ENCODE data around the gene HID1.

The HID1 gene

DNA sequence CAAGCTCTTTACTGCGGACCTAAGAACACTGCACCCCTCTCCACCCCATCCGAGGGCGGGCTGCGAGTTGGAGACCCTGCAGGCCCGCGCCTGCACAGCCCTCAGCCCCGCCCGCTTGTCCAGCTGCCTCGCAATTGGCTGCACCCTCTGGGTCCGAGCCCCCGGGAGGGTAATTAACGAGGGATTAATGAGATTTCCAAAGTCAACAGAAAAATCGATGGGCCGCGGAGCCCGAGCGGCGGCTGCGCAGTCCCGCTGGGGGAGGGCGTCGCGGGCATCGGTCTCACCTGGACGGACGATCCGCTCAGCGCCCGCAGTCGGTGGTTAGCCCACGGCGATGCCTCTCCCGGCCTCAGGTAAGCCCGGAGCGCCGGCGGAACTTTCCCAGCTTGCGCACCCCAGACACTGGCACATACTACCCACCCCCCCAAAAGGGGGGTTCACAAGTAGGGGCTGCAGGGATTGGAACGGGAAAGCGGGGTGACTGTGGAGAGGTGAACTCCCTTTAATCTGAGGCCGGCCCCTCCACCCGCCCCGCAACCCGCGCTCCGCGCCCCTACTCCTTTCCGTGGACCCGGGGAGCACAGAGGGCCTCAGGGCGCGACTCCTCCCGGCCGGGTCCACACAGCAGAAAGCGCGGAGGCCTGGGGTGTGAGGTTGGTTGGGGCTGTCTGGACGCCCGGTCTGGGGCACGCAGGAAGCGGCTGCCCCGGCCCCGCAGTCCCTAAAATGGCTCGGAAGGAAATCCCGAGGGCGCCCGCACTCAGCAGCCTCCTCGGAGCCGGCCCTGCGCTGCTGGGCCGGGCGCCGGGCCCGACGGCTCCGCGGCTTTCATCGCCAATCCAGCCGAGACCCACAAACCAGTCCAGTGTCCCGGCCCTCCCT lies 36.7 kb downstream of the HID1 start, which contains the start of gene OTOP3:
Gene OTOP3, plus strand, starts transcription at position 314 of the 885 bp plus-strand sequence. Its CDS starts 24 bp downstream, at position 338.
- Histone ChIP-seq H3K4me1 (ENCODE audit: control insufficient read depth, insufficient read depth, low read length) (no peaks in the 10 kb centered on the region), H3K36me3 (ENCODE audit: control insufficient read depth, insufficient read depth, low read length) (no peaks in the 10 kb centered on the region), H3K27ac (ENCODE audit: low read length) (no peak within 1 kb of the TSS), H3K4me3 (ENCODE audit: low read length) (peak within 1 kb of the TSS; percentile 23; the same call in 1 of the 2 replicates), H3K9me3 (ENCODE audit: control insufficient read depth, insufficient read depth, low read length) (no peaks in the 10 kb centered on the region), H3K27me3 (ENCODE audit: control insufficient read depth, insufficient read depth, low read length) (peaks cover 28% of the 10 kb centered on the region)
- WGBS (ENCODE audit: insufficient coverage, insufficient read length): no CpG with 5 or more reads among the region's 78 CpGs
- DNase-seq (ENCODE audit: low read depth, low spot score): no peak

DNA sequence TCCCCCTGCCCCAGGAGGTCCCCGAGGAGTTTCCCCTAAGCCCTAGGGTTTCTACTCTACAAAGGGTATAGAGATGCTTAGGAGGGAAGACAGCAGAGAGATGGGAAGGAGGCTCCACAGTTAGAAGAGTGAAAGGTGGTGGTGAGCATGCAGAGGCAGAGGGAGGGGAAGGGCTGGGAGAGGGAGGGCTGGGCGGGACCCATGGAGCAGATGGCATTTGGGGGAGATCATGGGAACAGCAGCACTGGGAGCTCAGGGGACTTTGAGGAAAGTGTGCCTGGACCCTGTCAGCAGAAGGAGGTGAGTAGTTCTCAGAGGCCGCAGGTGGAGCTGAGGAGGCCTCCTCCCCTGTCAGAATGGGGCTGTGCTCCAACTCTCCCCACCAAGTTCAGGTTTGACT lies 37.5 kb downstream of the HID1 start:
- H3K36me3 ChIP-seq (ENCODE audit: control insufficient read depth, insufficient read depth, low read length): no peaks in the 10 kb centered on the region
- no peak overlapping the region for H3K4me3 ChIP-seq (ENCODE audit: low read length)
- H3K27me3 ChIP-seq (ENCODE audit: control insufficient read depth, insufficient read depth, low read length): peaks cover 28% of the 10 kb centered on the region
- no peaks in the 10 kb centered on the region for H3K4me1 ChIP-seq (ENCODE audit: control insufficient read depth, insufficient read depth, low read length)
- H3K27ac ChIP-seq (ENCODE audit: low read length): no peak overlapping the region
- no peak for DNase-seq (ENCODE audit: low read depth, low spot score)
- H3K9me3 ChIP-seq (ENCODE audit: control insufficient read depth, insufficient read depth, low read length): no peaks in the 10 kb centered on the region
- no CpG with 5 or more reads among the region's 3 CpGs for WGBS (ENCODE audit: insufficient coverage, insufficient read length)

DNA sequence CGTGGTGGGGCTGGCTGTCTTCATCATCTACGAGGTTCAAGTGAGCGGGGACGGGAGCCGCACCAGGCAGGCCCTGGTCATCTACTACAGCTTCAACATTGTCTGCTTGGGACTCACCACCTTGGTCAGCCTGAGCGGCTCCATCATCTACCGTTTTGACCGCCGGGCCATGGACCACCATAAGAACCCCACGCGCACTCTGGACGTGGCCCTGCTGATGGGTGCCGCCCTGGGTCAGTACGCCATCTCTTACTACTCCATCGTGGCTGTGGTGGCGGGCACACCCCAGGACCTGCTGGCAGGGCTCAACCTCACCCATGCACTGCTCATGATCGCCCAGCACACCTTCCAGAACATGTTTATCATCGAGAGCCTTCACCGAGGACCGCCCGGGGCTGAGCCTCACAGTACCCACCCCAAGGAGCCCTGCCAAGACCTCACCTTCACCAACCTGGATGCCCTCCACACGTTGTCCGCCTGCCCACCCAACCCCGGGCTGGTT lies 42.0 kb downstream of the HID1 start:
- H3K27ac ChIP-seq (ENCODE audit: low read length): no peak overlapping the region
- H3K9me3 ChIP-seq (ENCODE audit: control insufficient read depth, insufficient read depth, low read length): no peaks in the 10 kb centered on the region
- H3K4me1 ChIP-seq (ENCODE audit: control insufficient read depth, insufficient read depth, low read length): no peaks in the 10 kb centered on the region
- H3K4me3 ChIP-seq (ENCODE audit: low read length): no peak overlapping the region
- H3K27me3 ChIP-seq (ENCODE audit: control insufficient read depth, insufficient read depth, low read length): peaks cover 21% of the 10 kb centered on the region
- no CpG with 5 or more reads among the region's 24 CpGs for WGBS (ENCODE audit: insufficient coverage, insufficient read length)
- H3K36me3 ChIP-seq (ENCODE audit: control insufficient read depth, insufficient read depth, low read length): no peaks in the 10 kb centered on the region
- no peak for DNase-seq (ENCODE audit: low read depth, low spot score)

DNA sequence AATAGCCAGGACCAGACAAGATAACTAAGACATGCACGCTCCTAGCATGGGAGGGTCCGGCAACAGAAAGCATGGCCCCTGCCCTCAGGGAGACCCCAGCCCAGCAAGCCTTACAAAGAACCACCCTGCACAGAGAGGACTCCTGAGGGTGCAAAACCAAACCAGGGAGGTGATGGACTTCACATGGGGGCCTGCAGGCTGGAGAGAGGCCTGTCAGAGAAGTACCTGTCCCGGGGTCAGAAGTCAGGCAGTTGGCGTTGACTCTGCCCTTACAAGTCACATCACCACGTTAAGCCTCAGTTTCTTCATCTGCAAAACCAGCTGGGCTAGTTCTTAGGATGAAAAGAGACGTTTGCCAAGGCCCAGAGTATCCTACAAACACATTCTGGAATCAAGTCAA lies 43.8 kb downstream of the HID1 start:
- H3K27me3 ChIP-seq (ENCODE audit: control insufficient read depth, insufficient read depth, low read length): peaks cover 29% of the 10 kb centered on the region
- no CpG with 5 or more reads among the region's 6 CpGs for WGBS (ENCODE audit: insufficient coverage, insufficient read length)
- peaks cover 2% of the 10 kb centered on the region; the same call in 1 of the 2 replicates for H3K4me1 ChIP-seq (ENCODE audit: control insufficient read depth, insufficient read depth, low read length)
- no peak overlapping the region for H3K4me3 ChIP-seq (ENCODE audit: low read length)
- no peaks in the 10 kb centered on the region; the same call in 1 of the 2 replicates for H3K36me3 ChIP-seq (ENCODE audit: control insufficient read depth, insufficient read depth, low read length)
- H3K27ac ChIP-seq (ENCODE audit: low read length): no peak overlapping the region
- no peak for DNase-seq (ENCODE audit: low read depth, low spot score)
- H3K9me3 ChIP-seq (ENCODE audit: control insufficient read depth, insufficient read depth, low read length): no peaks in the 10 kb centered on the region

DNA sequence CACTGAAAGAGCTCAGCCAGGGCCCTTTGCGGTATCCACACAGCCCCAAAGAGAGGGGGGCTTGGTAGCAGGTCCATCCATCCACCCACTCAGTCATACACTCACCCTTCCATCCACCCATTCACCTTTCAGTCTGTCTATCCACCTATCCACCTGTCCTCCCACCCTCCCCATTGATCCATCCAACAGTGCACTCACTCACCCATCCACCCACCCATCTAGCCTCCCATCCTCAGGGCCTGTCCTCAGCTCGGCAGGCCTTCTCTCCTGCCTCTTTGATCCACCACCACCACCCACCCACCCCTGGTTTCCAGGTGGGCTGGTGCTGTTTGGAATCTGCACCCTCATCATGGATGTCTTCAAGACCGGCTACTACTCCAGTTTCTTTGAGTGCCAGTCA lies 47.3 kb downstream of the HID1 start:
- Histone ChIP-seq H3K27me3 (ENCODE audit: control insufficient read depth, insufficient read depth, low read length) (peaks cover 40% of the 10 kb centered on the region), H3K4me3 (ENCODE audit: low read length) (no peak overlapping the region), H3K36me3 (ENCODE audit: control insufficient read depth, insufficient read depth, low read length) (no peaks in the 10 kb centered on the region; the same call in 1 of the 2 replicates), H3K27ac (ENCODE audit: low read length) (no peak overlapping the region), H3K9me3 (ENCODE audit: control insufficient read depth, insufficient read depth, low read length) (no peaks in the 10 kb centered on the region), H3K4me1 (ENCODE audit: control insufficient read depth, insufficient read depth, low read length) (peaks cover 10% of the 10 kb centered on the region)
- no CpG with 5 or more reads among the region's 3 CpGs for WGBS (ENCODE audit: insufficient coverage, insufficient read length)
- no peak for DNase-seq (ENCODE audit: low read depth, low spot score)

DNA sequence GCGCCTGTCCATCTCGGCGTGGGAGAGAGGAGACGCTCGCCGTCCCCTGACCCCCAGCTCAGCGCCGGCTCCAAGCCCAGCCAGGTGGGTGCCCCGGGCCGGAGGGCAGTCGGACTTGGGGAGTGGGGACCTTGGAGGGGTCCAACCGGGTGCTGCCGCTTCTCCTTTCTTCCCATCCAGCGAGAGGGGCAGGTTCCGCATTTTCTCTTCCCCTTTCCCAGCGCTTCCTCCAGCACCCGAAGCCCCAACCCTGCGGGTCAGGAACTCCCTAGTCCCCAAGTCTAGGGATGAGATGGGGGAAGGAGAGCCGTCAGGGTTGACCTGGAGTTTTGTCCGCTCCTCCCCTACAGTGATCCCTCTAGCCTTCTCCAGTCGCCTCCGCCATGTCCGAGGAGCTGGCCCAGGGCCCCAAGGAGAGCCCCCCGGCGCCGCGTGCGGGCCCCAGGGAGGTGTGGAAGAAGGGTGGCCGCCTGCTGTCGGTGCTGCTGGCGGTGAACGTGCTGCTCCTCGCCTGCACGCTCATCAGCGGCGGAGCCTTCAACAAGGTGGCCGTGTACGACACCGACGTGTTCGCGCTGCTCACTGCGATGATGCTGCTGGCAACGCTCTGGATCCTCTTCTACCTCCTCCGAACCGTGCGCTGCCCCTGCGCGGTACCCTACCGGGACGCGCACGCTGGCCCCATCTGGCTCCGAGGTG lies 48.2 kb downstream of the HID1 start, which contains the start of gene OTOP2:
Gene OTOP2, plus strand, starts transcription at position 24 of the 699 bp plus-strand sequence. Its CDS starts 360 bp downstream, at position 384.
- H3K27ac ChIP-seq (ENCODE audit: low read length): no peak within 1 kb of the TSS
- peak within 1 kb of the TSS; percentile 30; the same call in 1 of the 2 replicates for H3K4me3 ChIP-seq (ENCODE audit: low read length)
- no peaks in the 10 kb centered on the region for H3K9me3 ChIP-seq (ENCODE audit: control insufficient read depth, insufficient read depth, low read length)
- DNase-seq (ENCODE audit: low read depth, low spot score): no peak
- H3K4me1 ChIP-seq (ENCODE audit: control insufficient read depth, insufficient read depth, low read length): peaks cover 10% of the 10 kb centered on the region
- H3K27me3 ChIP-seq (ENCODE audit: control insufficient read depth, insufficient read depth, low read length): peaks cover 40% of the 10 kb centered on the region
- H3K36me3 ChIP-seq (ENCODE audit: control insufficient read depth, insufficient read depth, low read length): no peaks in the 10 kb centered on the region; the same call in 1 of the 2 replicates
- no CpG with 5 or more reads among the region's 54 CpGs for WGBS (ENCODE audit: insufficient coverage, insufficient read length)

DNA sequence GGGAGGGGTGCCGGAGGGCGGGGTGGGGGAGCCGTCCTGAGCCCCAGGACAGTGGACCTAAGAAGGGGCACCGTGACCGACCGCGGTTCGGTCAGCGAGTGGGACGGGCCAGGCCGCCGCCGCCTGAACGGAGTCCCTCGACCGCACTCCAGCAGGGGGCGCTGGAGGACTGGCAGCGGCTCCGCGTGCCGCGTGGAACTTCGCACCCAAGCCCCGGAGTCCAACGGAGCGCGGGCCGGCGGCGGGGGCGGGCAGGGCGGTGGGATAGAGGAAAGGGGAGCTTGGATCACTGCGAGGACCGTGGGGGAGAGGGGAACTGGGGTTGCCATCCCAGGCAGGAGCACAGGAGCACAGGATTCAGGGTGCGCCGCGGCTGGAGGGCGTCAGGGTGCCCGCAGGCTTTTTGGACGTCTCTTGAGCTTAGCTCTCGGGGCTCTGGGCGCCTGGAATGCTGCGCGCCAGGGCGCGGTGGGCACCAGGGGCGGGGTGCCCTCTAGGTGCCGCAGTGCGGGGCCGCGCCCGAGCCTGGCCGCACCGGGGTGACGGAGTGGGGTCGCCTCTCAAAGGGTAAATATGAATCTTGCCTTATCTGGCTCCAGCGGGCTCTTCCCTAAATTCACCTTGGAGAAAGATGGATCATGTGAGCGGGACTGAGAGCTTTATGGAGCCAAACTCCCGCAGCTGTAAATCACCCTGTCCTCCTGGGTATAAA lies 48.9 kb downstream of the HID1 start:
- Histone ChIP-seq H3K27ac (ENCODE audit: low read length) (no peak overlapping the region), H3K4me1 (ENCODE audit: control insufficient read depth, insufficient read depth, low read length) (peaks cover 10% of the 10 kb centered on the region), H3K9me3 (ENCODE audit: control insufficient read depth, insufficient read depth, low read length) (no peaks in the 10 kb centered on the region), H3K27me3 (ENCODE audit: control insufficient read depth, insufficient read depth, low read length) (peaks cover 40% of the 10 kb centered on the region), H3K4me3 (ENCODE audit: low read length) (peak overlapping the region; percentile 30; the same call in 1 of the 2 replicates), H3K36me3 (ENCODE audit: control insufficient read depth, insufficient read depth, low read length) (no peaks in the 10 kb centered on the region; the same call in 1 of the 2 replicates)
- WGBS (ENCODE audit: insufficient coverage, insufficient read length): no CpG with 5 or more reads among the region's 59 CpGs
- DNase-seq (ENCODE audit: low read depth, low spot score): no peak

DNA sequence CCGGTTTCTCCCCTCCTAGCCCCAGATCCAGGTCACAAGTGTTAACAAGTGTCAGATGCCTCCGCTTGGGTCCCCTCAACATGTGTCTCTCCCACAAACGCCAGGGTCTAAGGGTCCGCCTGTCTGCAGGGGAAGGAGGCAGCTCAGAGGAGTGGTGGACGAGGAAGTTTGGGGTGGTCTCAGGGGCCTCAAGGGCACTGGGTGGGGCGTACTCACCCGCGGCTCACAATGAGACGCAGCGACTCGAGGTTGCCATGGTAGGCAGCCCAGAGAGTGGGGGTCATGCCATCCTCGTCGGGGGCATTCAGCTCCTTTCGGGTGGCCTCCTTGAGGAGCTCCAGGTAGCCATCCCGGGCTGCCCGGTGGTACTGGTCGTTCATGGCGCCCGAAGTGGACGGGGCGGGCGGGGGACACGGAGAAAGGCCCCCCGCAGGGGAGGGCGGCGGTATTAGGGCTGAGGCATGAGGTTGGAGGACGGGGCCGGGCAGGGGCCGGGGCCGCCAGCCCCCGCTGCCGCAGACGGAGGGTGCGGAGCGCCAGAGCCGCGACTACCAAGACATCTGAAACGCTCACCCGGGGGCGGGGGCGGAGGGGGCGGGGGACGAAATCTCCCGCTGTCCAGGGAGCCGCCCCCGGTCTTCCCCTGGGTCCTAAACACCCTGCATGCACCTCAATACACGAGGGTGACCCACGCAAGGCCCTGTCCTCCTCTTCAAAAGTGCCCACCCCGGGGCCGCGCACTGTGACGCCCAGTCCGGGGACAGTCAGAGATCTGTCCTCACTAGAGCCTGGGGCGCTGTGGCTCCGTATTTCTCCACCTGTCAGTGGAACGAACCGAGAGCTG lies 49.6 kb downstream of the HID1 start, which contains the start of gene USH1G:
Gene USH1G, minus strand, starts transcription at position 562 of the 844 bp plus-strand sequence. Its CDS starts 182 bp downstream, at position 380.
- DNase-seq (ENCODE audit: low read depth, low spot score): no peak
- H3K36me3 ChIP-seq (ENCODE audit: control insufficient read depth, insufficient read depth, low read length): no peaks in the 10 kb centered on the region; the same call in 1 of the 2 replicates
- peaks cover 40% of the 10 kb centered on the region for H3K27me3 ChIP-seq (ENCODE audit: control insufficient read depth, insufficient read depth, low read length)
- no peaks in the 10 kb centered on the region for H3K9me3 ChIP-seq (ENCODE audit: control insufficient read depth, insufficient read depth, low read length)
- H3K4me3 ChIP-seq (ENCODE audit: low read length): peak within 1 kb of the TSS; percentile 34; the same call in 1 of the 2 replicates
- peaks cover 10% of the 10 kb centered on the region for H3K4me1 ChIP-seq (ENCODE audit: control insufficient read depth, insufficient read depth, low read length)
- H3K27ac ChIP-seq (ENCODE audit: low read length): no peak within 1 kb of the TSS
- no CpG with 5 or more reads among the region's 57 CpGs for WGBS (ENCODE audit: insufficient coverage, insufficient read length)

DNA sequence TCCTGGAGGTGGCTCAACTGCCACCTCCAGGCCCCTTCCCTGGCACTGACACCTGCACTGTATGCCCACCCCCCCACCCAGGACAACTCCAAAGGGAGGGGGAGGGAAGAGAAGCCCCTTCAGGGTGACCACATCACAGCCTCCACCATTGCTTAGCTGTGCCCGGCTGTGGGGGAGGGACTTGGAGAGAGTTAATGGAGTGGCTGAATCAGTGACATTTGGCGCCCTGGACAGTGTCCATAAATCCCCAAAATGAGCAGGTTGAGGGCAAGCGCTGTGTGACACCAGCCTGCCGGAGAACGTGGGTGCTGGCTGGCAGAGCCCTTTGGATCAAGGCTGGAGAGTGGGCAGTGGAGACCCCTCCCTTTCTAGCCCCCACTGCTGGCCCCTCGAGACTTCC lies 50.4 kb downstream of the HID1 start:
- H3K36me3 ChIP-seq (ENCODE audit: control insufficient read depth, insufficient read depth, low read length): no peaks in the 10 kb centered on the region; the same call in 1 of the 2 replicates
- no CpG with 5 or more reads among the region's 6 CpGs for WGBS (ENCODE audit: insufficient coverage, insufficient read length)
- H3K27ac ChIP-seq (ENCODE audit: low read length): no peak overlapping the region
- peaks cover 10% of the 10 kb centered on the region for H3K4me1 ChIP-seq (ENCODE audit: control insufficient read depth, insufficient read depth, low read length)
- H3K27me3 ChIP-seq (ENCODE audit: control insufficient read depth, insufficient read depth, low read length): peaks cover 40% of the 10 kb centered on the region
- H3K9me3 ChIP-seq (ENCODE audit: control insufficient read depth, insufficient read depth, low read length): no peaks in the 10 kb centered on the region
- H3K4me3 ChIP-seq (ENCODE audit: low read length): no peak overlapping the region
- no peak for DNase-seq (ENCODE audit: low read depth, low spot score)

All from iPS DF 6.9 (cell line).